NCI-H2196 treated with DMSO at 0.1 percent for 48 hours (cell line): Measurements from ENCODE around the gene UQCRH.
"Not testable (repeated sequence)": the region's sequence is repeated elsewhere in the genome, so short reads cannot be mapped to it uniquely, and the experiment has no call there.

ENCODE experiments used
- DNase-seq: peaks from one replicate; lab custom pipeline; 2025; ENCODE audit not compliant: unreplicated experiment; lab: John Stamatoyannopoulos, UW

The UQCRH gene

DNA sequence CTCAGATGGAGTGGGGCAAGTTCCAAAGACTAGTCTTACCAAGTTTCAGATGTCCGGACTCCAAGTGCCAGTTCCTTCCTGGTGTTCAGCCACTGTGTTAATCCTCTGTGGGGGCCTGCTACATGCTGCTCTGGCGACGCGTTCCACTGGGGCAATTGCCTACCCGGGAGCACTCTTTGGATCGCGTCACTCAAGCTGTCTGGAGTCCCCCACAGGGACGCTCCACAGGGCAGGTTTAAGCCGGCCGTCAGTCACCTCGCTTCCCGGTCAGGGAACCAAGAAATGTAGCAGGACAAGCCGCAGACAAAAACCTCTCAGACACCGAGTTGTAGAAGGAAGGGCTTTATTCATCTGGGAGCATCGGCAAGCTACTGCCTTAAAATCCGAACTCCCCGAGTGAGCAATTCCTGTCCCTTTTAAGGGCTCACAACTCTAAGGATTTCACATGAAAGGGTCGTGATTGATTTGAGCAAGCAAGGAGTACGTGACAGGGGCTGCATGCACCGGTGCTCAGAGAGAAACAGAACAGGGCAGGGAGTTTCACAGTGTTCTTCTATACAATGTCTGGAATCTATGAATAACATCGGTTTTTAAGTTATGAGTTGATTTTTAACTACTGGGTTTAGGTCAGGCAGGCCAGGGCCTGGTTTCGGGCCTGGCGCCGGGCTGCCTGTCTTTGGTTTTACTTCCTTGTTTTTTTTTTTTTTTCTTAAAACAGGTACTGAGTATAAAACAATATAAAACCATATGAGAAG, 28.5 kb downstream of the UQCRH start:
- DNase-seq: not testable (repeated sequence)

DNA sequence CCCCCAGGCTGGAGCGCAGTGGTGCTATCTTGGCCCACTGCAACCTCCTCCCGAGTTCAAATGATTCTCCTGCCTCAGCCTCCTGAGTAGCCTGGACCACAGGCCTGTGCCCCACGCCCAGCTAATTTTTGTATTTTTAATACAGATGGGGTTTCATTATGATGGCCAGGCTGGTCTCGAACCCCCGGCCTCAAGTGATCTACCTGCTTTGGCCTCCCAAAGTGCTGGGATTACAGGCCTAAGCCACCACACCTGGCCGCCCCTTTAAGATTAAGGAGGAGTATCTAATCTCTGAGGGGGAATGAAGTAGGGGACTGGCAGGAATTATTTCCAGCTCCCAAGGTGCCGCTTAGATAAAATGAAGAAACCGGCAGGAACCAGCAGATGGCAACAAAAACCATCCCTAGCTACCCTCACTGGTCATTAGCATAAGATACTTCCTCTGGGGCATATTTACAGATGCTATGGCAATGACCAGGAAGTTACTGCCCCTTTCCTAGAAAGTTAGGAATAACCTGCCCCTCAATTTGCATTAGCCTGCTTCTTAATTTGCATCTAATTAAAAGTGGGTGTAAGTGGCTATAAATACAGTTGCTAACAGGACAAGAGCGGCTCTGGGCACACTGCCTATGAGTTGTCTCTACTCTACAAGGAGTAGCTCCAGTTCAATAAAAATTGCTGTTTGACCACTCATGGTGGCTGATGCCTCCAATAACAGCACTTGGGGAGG, 30.0 kb downstream of the UQCRH start:
- DNase-seq: no peak

DNA sequence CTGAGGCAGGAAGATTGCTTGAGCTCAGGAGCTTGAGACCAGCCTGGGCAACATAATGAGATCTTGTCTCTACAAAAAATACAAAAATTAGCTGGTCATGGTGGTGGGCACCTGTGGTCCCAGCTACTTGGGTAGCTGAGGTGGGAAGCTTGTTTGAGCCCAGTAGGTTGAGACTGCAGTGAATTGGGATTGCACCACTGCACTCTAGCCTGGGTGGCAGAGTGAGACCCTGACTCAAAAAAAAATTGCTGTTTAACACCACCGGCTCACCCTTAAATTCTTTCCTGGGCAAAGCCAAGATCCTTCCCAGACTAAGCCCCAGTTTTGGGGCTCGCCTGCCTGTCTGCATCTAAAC, 30.5 kb downstream of the UQCRH start:
- DNase-seq: no peak

DNA sequence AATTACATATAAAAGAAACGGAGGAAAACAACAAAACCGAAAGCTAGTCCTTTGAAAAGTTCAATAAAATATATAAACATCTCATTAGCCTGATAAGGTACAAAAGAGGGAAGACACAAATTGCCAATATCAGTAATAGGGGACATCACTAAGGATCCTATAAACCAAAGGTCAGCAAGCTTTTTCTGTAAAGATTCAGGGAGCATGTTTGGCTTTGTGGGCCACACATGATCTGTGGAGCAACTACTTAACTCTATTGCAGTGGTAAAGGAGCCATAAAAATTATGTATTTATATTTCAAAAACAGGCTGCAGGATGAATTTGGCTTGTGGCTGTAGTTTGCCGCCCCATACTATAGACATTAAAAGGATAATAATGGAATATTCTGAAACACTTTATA, 31.6 kb downstream of the UQCRH start:
- DNase-seq: no peak

DNA sequence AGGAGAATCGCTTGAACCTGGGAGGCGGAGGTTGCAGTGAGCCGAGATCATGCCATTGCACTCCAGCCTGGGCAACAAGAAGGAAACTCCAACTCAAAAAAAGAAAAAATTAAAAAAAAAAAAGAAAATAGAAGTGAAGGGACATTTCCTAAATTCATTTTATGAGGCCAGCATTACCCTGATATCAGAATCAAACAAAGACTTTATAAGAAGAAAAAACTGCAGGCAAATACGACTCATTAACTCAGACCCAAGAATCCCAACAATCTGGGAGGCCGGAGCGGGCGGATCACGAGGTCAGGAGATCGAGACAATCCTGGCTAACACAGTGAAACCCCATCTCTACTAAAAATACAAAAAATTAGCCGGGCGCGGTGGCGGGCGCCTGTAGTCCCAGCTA, 33.9 kb downstream of the UQCRH start:
- not testable (repeated sequence) for DNase-seq

DNA sequence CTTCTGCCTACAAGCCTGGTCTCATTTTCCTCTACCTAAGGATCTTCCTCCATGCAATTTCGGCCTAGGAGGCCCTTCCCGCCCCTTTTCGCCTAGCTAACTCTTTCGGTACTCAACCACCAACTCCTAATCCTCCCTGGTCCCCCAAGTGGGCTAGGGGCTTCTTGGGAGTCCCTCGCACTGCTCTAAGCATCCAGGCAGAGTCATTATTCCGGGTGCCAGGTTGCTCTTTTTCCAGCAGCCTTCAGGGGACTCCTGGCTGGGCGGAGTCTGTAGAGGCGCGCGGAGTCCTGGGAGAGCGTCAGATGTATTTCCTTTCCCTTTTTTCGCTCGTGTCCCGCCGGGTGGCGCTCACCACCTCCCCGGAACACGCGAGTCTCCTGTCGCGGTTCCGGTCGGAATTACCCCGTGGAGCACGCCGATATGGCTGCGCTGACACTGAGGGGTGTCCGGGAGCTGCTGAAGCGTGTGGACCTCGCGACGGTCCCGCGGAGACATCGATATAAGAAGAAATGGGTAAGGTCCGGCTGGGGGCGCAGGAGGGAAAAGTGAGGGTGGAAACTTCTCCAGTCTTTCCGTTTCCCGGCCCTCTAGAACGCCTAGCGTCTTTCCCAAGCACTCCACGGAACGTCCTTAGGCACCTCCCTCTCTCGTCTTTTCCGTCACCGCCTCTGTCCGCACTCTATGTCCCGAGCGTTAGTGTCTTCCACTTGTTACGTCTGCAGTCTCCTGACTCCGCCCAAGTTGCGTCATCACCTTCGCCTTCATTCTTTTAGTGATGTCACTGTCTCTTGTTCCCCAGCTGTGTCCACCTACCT, 37.1 kb downstream of the UQCRH start, which contains the start of gene NSUN4:
Gene NSUN4 (plus strand): TSS at position 404 of the 818 bp plus-strand sequence. CDS start 20 bp downstream, at position 424.
- DNase-seq: peak; percentile 87

DNA sequence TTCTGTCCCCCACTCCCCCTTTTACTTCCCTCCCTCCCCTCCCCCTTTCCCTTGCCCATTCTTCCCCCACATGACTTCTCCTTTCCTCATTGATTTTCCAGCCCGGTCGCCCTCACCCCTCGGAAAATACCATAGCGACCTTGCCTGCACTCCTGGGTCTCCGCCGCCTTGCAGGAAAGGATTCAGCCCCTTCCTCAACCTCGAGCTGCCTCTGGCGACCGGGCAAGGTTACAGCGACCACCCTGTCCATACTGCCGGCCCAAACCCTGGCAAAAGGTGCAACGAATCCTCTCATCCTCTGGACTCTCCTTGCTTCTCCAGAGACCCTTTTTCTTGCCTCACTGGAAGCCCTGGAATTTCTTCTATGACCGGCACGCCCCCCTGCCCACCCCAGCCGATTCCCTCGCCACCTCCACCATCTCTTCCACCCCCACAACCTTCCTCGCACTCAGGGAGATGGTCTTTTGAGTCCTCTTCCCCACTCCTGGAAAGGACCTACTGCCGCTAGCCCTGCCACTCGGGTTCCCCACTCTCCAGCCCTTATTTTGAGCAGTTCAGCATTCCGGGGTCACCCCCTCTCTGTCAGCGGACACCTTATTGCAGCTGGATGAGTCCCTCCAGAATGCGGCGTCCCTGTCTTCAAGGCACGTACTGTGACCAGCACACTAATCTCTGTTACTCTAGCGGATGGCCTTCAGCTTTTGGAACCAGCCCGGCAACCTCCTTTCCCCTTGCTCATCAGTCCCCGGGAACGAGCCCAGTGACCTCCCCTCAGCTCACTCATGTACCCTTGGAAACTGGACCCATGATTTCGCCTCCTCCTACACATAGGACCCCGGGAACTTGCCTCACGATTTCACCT, 38.0 kb downstream of the UQCRH start:
- no peak for DNase-seq

DNA sequence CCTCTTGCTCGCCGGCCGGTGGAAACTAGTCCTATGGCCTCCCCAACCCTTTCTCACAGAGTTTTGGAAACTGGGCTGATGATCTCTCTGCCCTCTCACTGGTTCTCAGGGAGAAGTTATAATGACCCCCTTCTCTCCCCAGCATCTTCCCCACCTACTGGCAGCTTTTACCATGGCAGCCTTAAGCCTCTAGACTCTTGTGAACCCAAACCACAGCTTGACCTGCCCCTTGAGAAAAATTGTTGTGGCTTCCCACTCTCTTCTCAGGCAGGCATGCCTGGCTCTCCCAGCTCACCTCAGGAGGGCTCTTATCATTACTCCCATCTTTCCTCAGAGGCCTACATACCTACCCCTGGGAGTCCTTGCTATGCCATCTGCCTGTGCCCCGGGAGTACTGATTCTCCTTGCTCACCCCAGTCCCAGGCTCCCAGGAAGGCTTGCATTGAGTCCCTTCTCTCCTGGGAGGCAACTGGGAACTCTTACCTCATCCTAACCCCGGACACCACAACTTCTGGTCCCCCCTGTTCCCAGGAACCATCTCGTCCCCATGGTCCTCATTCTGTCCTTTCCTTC, 38.7 kb downstream of the UQCRH start:
- no peak for DNase-seq

DNA sequence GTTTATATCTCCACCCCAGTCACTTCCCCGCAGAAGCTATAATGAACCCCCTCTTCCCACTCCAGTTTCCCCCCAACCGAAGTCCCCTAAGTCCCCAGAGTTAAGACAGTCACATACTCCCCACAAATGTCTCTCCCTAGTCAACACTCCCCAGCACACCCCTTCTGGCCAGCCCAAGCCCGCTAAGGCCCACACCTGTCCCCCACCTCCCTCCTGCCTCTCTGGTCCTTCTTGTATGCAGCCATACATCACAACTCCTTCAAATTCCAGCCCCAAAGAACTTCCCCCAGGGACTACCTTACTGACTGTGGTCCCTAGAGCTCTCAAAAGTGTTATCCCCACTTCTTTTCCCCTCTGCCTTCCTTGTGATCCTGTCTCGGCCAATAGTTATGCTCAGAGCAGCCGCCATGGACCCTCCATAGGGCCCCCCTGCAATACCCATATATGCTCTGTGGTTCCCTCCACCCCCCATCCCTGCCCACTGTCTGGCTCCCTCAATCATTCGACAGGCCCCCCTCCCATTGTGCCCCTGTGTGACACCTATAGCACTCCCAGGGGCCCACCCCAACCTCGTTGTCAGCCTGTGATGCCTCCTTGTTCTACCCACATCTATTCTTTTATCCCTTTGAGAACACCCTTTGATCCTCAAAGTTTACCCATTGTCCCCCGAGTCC, 39.3 kb downstream of the UQCRH start:
- DNase-seq: no peak

DNA sequence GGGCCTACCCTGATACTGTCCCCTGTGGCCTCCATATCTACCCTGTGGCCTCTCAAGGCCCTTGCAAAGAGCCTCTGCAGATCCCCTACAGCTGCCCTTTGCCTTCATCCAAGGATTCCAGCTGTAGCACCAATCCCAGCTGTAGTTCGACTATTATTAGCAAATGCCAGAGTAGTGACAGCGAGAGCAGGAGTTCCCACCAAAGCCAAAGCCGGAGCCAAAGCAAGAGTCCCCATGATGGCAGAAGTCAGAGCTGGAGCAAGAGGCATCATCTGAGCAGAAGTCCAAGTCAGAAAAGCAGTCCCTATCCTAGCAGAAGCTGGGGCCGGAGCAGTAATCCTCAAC, 39.8 kb downstream of the UQCRH start:
- no peak for DNase-seq

DNA sequence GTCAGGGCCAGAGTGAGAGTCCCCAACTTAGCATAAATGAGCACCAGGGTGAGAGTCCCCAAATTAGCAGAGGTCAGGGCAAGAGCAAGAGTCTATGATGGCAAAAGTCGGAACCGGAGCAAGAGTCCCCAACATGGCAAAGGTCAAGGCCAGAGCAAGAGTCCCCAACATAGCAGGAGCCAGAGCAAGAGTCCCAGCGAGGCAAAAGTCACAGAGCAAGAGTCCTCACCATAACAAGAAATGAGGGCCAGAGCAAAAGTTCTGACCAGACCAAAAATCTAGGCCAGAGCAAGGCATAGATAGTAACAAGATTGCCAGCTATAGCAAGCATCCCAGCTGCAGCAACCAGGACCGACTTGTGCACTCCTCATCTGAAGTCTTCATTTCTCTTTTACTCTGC, 40.2 kb downstream of the UQCRH start:
- DNase-seq: no peak

DNA sequence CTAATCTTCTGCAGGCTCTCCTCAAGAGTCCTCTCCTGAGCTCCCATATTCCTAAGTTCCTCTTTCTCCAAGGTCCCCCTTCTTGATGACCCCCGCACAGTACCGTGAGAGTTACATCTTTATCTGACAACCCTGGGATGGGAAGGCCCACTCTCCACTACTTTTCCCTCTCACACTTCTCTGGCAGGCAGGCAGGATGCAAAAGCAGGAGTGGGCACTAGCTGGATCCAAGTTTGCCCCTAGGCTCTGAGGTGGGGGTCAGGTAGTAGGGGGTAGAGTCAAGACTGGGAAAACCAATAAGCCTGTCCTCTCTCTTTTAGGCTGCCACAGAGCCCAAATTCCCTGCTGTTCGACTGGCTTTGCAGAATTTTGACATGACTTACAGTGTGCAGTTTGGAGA, 41.0 kb downstream of the UQCRH start:
- DNase-seq: no peak

DNA sequence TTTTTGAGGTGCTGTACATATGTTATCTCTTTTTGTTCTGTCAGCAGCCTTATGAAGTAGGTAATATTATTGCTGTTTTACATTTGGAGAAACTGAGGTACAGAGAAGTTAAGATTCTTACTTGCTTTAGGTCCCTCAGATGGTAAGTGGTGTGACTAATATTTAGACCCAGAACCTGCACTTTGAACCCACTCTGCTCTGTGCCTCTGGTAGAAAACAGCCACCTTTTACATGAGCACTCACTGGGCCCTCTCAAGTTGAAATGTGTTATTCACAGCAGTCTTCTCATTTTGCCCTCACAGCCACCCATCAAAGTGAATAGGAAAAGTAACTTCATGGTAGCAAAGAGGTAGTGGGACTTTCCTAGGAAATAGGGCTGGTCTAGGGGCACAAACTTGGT, 41.8 kb downstream of the UQCRH start:
- DNase-seq: no peak

DNA sequence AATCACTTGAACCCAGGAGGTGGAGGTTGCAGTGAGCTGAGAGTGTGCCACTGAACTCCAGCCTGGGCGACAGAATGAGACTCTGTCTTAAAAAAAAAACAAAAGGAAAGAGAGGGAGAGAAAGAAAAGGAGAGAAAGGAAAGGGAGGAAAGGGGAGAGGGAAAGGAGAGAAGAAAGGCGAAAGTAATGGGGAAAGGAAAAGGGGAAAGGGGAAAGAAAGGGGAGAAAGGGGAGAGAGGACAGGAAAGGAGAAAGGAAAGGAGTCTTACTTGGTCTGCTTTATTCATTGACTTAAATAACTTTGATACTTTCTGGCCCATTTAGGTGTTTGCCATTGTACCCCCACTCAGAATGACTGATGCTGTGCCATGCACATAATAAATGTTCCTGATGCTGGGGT, 48.9 kb downstream of the UQCRH start:
- DNase-seq: no peak

DNA sequence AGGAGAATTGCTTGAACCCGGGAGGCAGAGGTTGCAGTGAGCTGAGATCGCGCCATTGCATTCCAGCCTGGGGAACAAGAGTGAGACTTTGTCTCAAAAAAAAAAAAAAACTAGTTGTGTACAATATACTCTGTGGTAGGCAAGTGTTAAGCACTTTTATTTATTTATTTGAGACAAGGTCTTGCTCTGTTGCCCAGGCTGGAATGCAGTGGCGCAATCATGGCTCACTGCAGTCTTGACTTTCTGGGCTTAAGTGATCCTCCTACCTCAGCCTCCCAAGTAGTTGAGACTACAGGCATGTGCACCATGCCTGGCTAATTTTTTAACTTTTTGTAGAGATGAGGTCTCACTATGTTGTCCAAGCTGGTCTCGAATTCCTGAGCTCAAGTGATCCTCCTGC, 52.4 kb downstream of the UQCRH start:
- not testable (repeated sequence) for DNase-seq

DNA sequence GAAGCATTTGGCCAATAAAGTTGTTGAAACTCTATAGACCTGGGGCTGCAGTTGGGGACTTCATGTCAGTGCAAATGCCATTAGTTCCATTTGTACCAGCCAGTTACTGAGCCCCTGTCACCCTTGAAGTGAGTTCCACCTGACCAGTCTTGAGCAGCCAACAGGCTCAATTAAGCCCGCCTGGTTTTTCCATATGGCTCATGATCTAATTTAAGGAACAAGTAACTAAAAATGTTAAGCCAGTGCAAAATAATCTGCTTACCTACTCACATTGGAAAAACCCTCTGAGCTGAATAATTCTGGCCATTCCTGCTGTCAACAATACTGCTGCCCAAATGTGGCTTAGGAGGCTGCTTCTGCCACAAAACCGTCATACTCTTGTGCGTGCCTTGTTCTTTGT, 58.7 kb downstream of the UQCRH start:
- no peak for DNase-seq

DNA sequence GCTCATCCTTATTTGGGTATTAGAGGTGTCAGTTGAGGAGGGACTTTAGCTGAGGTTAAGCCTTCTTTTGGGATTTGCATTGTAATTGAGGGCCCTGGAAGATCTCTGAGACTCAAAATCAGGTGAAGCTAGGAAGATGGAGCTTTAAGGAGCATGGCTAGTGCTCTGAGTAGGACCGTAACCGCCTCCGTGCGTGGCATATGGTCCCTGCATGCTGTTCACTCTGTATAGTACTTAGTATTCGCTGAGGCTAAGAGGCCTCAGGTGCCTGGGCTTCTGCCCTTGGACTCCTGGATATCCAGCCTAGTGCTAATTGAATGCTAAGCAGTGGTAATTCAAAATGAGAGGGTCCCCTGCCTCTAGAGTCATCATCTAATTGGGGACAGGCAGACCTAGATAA, 59.6 kb downstream of the UQCRH start:
- DNase-seq: no peak

DNA sequence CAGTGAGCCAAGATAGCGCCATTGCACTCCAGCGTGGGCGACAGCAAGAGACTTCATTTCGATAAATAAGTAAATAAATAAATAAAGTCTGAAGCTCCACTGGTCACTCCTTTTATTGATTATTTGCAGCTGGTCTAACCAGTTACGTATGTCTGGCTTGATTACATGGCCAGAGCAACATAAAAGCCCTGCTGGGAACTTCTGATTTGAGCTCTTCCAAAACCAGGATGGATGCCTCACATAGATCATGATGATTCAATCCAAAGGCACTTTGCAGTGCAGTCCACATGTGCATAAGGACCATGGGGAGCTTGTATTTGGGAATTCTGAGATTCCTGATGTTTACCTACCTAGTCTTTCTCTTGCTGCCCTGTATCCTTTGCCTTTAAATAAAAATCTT, 61.1 kb downstream of the UQCRH start:
- no peak for DNase-seq

DNA sequence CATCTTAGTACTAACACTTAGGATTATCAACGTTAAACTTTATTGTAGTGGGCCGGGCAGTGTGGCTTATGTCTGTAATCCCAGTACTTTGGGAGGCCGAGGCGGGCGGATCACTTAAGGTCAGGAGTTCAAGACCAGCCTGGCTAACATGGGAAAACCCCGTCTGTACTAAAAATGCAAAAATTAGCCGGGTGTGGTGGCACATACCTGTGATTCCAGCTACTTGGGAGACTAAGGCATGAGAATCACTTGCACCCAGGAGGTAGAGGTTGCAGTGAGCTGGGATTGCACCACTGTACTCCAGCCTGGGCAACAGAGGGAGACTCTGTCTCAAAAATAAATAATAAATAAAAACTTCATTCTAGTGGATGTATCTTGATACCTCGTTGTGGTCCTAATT, 62.3 kb downstream of the UQCRH start:
- not testable (repeated sequence) for DNase-seq
